GM10266 (cell line): ENCODE results near the gene TLCD3A.

Experiments used
- DNase-seq: peaks from one replicate; pipeline ENCODE4 v3.0.0; 2012; ENCODE audit errors: extremely low spot score
- CTCF ChIP-seq: IDR thresholded peaks from 2 replicates; pipeline ENCODE4 v1.5.1; 2012; ENCODE audit warnings: mild to moderate bottlenecking, low read depth; ENCODE audit not compliant: control insufficient read depth, insufficient read depth; ENCODE audit errors: missing control alignments

Gene TLCD3A

GRCh38 chr17:732067-732901 lies at the start of gene TLCD3A:
TSS of gene TLCD3A (plus strand) at chr17:732596. CDS start at chr17:732648, 52 bp downstream.
- TF ChIP-seq CTCF: no peak
- peak; percentile 93 for DNase-seq

DNA sequence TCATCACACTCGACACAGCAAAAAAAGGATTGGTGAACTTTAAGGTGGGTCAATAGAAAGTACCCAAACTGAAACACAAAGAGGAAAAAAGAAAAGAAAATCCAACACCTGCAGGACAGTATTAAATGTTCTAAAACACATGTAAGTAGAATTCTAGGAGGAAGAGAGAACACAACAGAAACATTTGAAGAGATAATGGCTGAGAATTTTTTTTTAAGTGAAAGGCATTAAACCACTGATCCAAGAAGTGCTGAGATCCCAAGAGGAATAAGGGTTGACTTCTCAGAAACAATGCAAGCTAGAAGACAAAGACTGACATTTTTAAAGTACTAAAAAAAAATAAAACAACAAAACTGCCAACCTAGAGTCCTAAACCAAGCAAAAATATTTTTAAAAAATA lies 49.4 kb upstream of the TLCD3A start:
- no peak for DNase-seq
- no peak for TF ChIP-seq CTCF

- no peak for DNase-seq
- no peak for TF ChIP-seq CTCF
Observed at GRCh38 chr17:683499-684254, 48.7 kb upstream of the TLCD3A start.

- TF ChIP-seq CTCF: no peak
- no peak for DNase-seq
Observed at GRCh38 chr17:685006-685405, 47.4 kb upstream of the TLCD3A start.

DNA sequence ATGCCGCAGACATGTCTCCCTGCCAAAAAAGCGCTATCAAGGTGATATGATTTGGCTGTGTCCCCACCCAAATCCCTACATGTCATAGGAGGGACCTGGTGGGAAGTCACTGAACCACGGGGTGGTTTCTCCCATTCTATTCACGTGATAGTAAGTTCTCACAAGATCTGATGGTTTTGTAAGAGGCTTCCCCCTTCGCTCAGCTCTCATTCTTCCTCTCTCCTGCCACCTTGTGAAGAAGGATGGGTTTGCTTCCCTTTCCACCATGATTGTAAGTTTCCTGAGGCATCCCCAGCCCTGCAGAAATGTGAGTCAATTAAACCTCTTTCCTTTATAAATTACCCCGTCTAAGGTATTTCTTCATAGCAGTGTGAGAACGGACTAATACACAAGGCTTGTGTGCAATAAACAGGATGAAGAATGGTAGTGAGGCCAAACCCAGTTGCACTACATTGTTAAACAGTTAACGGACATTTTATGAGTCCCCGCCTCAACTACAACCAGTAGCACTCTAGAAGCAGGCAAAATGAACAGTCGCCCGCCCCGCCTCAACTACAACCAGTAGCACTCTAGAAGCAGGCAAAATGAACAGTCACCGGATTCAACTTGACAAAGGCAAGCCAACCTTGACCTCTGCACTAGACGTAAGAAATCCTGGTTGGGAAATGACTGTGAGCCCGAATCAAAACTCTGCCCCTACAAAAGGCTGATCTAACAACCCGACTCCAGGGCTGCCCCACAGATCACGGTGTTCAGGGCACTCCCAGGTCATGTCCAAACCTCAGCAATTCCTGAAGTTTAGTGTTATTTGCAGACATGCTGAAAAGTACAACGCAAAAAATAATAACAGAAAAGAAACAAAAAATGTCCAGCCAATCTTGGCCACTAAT lies 44.1 kb upstream of the TLCD3A start:
- TF ChIP-seq CTCF: no peak
- no peak for DNase-seq

GRCh38 chr17:689556-690275 lies 42.7 kb upstream of the TLCD3A start:
- DNase-seq: no peak
- no peak for TF ChIP-seq CTCF
